A673 (cell line): ENCODE measurements around the gene BLOC1S5. TPM values are rescaled to one million over a fixed set of nuclear protein-coding genes. Genes with fewer than 3 reads are reported as not detected.
A peak's percentile ranks its signal among the peaks of the same experiment; 100 is the strongest.

Experiments used
- BruUV-seq: library from RNA; stranded (reverse); fragments of 400-500 nt; replicated peaks from 2 replicates; lab custom pipeline; 2021; lab: Mats Ljungman, UMichigan
- CTCF ChIA-PET: fragments of 300-600 bp; sonication (Branson Sonifier 250); formaldehyde crosslinking; loops from one replicate; lab custom pipeline; 2022; ENCODE audit warnings: antibody characterized with exemption; lab: Charles Lee
- POLR2A ChIA-PET: fragments of 300-600 bp; sonication (Branson Sonifier 250); formaldehyde crosslinking; loops from one replicate; lab custom pipeline; 2022; ENCODE audit warnings: antibody characterized with exemption; ENCODE audit not compliant: low non-redundant PET; lab: Charles Lee
- DNase-seq: peaks from one replicate; pipeline ENCODE4 v3.0.0-alpha.2; 2015; ENCODE audit warnings: low spot score
- H3K27ac ChIP-seq: fragments of 200-600 bp; sonication (generic); 2 replicates; pipeline ENCODE4 v1.5.1; 2016; ENCODE audit warnings: mixed run types, low read depth, mild to moderate bottlenecking, mixed read lengths, antibody characterized with exemption, low read length; ENCODE audit not compliant: poor library complexity, severe bottlenecking
- H3K27me3 ChIP-seq: fragments of 200-600 bp; sonication (generic); replicated peaks from 2 replicates; pipeline ENCODE4 v1.6.1; 2017; ENCODE audit warnings: mixed run types, low read depth, mild to moderate bottlenecking, mixed read lengths, antibody characterized with exemption, low read length; ENCODE audit not compliant: insufficient read depth, poor library complexity
- H3K36me3 ChIP-seq: fragments of 200-600 bp; sonication (generic); 2 replicates; pipeline ENCODE4 v1.6.1; 2016; ENCODE audit warnings: mixed run types, mild to moderate bottlenecking, mixed read lengths, antibody characterized with exemption, low read length; ENCODE audit not compliant: insufficient read depth, poor library complexity, severe bottlenecking
- H3K4me1 ChIP-seq: fragments of 200-600 bp; sonication (generic); 2 replicates; pipeline ENCODE4 v1.6.1; 2017; ENCODE audit warnings: mixed run types, mild to moderate bottlenecking, mixed read lengths, antibody characterized with exemption, low read length; ENCODE audit not compliant: insufficient read depth, poor library complexity, severe bottlenecking
- H3K4me3 ChIP-seq: fragments of 200-600 bp; sonication (generic); 2 replicates; pipeline ENCODE4 v1.5.1; 2016; ENCODE audit warnings: low read depth, mixed run types, mild to moderate bottlenecking, mixed read lengths, low read length; ENCODE audit not compliant: poor library complexity, severe bottlenecking
- H3K9me3 ChIP-seq: fragments of 200-600 bp; sonication (generic); 2 replicates; pipeline ENCODE4 v1.6.1; 2016; ENCODE audit warnings: mixed run types, low read depth, mild to moderate bottlenecking, mixed read lengths, antibody characterized with exemption, low read length; ENCODE audit not compliant: poor library complexity, severe bottlenecking
- EZH2 ChIP-seq: fragments of 200-600 bp; sonication (generic); IDR thresholded peaks from 2 replicates; pipeline ENCODE4 v1.6.1; 2017; ENCODE audit warnings: borderline replicate concordance, low read depth, mild to moderate bottlenecking, mixed read lengths, antibody characterized with exemption, low read length; ENCODE audit not compliant: poor library complexity, severe bottlenecking
- intact Hi-C: fragments of 100-400 bp; cut with micrococcal nuclease; formaldehyde crosslinking; loops from one replicate; pipeline ENCODE4 v1.10.0; 2022; ENCODE audit not compliant: unreplicated experiment
- total RNA-seq: library from RNA; stranded (reverse); gene quantifications from 2 replicates; pipeline ENCODE4 v1.2.3, GENCODE V29; 2021
- TF ChIP-seq, protein P1 (sequence below): fragments of 300-800, 200-600 bp; sonication (generic); conservative IDR thresholded peaks from 2 replicates; pipeline ENCODE4 v1.5.1; 2017; ENCODE audit warnings: low read depth, mild to moderate bottlenecking, antibody characterized with exemption, low read length, moderate library complexity, mixed read lengths

The BLOC1S5 gene
- total RNA-seq, 1 experiment from 2014 or later = 21.8 TPM

DNA sequence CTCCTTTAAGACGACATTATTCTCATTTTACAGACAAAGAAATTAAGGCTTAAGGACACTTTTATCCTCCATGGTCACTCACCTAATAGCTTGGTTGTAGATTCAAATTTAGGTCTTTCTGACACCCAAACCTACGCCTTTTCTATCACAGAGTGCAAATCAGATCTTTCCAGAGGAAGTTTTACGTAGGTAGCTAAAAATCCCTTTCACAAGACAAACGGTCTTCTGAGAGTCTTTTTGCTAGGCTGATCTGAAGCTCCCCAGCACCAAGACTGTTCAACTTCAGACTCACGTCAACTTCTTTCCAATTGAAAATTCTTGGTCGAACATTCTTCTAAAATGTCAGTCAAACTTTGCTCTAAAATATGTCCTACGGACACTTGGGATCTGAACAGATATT, 46.5 kb downstream of the BLOC1S5 start:
- Histone ChIP-seq H3K36me3 (peaks cover 4% of the 10 kb centered on the region), H3K27ac (no peak overlapping the region), H3K4me3 (no peak overlapping the region), H3K9me3 (no peaks in the 10 kb centered on the region), H3K4me1 (no peaks in the 10 kb centered on the region), H3K27me3 (no peaks in the 10 kb centered on the region)
- TF ChIP-seq, protein P1, sequence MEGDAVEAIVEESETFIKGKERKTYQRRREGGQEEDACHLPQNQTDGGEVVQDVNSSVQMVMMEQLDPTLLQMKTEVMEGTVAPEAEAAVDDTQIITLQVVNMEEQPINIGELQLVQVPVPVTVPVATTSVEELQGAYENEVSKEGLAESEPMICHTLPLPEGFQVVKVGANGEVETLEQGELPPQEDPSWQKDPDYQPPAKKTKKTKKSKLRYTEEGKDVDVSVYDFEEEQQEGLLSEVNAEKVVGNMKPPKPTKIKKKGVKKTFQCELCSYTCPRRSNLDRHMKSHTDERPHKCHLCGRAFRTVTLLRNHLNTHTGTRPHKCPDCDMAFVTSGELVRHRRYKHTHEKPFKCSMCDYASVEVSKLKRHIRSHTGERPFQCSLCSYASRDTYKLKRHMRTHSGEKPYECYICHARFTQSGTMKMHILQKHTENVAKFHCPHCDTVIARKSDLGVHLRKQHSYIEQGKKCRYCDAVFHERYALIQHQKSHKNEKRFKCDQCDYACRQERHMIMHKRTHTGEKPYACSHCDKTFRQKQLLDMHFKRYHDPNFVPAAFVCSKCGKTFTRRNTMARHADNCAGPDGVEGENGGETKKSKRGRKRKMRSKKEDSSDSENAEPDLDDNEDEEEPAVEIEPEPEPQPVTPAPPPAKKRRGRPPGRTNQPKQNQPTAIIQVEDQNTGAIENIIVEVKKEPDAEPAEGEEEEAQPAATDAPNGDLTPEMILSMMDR = no peak
- TF ChIP-seq EZH2 = no peak
- BruUV-seq = no TSS peak
- POLR2A ChIA-PET = interaction anchor here (0.6 kb wide), 1 partner anchor 14 kb away, joined by 5 read pairs; no protein-coding TSS in a partner anchor
- intact Hi-C loops = no loop called here
- DNase-seq = no peak
- CTCF ChIA-PET = no interaction called here

DNA sequence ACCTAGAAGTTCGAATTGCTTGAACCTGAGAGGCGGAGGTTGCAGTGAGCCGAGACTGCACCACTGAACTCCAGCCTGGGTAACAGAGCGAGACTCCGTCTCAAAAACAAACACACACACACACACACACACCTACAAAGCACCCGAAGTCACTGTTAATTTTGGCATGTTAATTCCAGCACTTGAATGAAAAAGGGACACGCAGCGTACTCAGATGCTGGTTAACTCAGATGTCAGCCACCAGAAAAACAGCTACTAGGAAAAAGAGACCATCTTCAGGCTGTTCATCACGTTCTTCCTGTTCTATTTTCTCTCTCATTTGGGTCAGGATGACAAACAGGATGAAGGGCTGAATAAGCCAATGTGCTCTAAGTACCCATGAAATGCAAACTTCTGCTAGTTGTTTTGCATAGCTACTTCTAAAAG, 46.9 kb downstream of the BLOC1S5 start:
- DNase-seq = no peak
- no peak overlapping the region for H3K27ac ChIP-seq
- peaks cover 4% of the 10 kb centered on the region for H3K36me3 ChIP-seq
- no peaks in the 10 kb centered on the region for H3K9me3 ChIP-seq
- no peak overlapping the region for H3K4me3 ChIP-seq
- POLR2A ChIA-PET = interaction anchor here (0.6 kb wide), 1 partner anchor 15 kb away, joined by 5 read pairs; no protein-coding TSS in a partner anchor
- no TSS peak for BruUV-seq
- TF ChIP-seq, protein P1 = no peak
- TF ChIP-seq EZH2 = no peak
- H3K27me3 ChIP-seq = no peaks in the 10 kb centered on the region
- CTCF ChIA-PET = no interaction called here
- intact Hi-C loops = no loop called here
- no peaks in the 10 kb centered on the region for H3K4me1 ChIP-seq

DNA sequence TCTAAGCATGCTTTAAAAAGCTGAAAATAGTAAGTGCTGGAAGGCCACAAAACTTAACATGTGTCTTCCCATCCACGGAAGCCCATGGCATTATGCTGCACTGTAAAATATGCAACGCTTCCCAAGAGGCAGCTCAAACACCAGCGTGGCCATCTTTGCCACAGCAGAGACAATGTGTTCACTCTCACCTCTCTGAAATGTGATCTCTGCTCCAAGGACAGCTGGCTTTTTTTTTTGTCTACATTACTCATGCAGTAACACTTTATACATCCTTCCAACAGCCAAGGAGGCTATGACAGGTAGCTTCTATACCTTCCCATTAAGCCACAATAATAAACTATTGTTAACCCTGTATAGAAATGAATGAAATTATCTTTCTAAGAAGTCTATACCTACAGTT, 49.2 kb downstream of the BLOC1S5 start:
- intact Hi-C loops = no loop called here
- TF ChIP-seq, protein P1 = no peak
- TF ChIP-seq EZH2 = no peak
- Histone ChIP-seq H3K4me1 (no peaks in the 10 kb centered on the region), H3K27me3 (no peaks in the 10 kb centered on the region), H3K9me3 (no peaks in the 10 kb centered on the region), H3K4me3 (no peak overlapping the region), H3K36me3 (peaks cover 4% of the 10 kb centered on the region), H3K27ac (no peak overlapping the region)
- no peak for DNase-seq
- ChIA-PET CTCF (no interaction called here), POLR2A (no interaction called here)
- BruUV-seq = TSS peak; percentile 28
